ENCODE measurements around the gene GGACT. TPM values are rescaled to one million over a fixed set of nuclear protein-coding genes. Genes with fewer than 3 reads are reported as not detected.
A peak's percentile ranks its signal among the peaks of the same experiment; 100 is the strongest.
"Not testable (repeated sequence)": the region's sequence is repeated elsewhere in the genome, so short reads cannot be mapped to it uniquely, and the experiment has no call there.

GGACT gene
- total RNA-seq, 1 donor: 9.1 TPM

DNA sequence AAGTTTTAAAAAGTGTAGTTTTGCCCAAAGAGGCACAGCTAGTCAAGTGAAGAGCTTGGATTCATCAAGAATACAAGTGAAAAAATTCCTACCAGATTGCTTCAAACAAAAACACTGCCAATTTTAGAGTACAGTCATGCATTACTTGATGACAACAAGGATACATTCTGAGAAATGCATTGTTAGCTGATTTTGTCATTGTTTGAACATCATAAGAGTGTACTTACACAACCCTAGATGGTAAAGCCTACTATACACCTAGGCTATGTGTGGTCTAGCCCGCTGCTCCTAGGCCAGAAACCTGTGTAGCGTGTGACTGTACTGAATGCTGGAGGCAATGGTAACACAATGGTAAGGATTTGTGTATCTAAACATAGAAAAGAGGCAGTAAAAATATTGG is 44.9 kb upstream of the GGACT start:
- TF ChIP-seq, protein P1, sequence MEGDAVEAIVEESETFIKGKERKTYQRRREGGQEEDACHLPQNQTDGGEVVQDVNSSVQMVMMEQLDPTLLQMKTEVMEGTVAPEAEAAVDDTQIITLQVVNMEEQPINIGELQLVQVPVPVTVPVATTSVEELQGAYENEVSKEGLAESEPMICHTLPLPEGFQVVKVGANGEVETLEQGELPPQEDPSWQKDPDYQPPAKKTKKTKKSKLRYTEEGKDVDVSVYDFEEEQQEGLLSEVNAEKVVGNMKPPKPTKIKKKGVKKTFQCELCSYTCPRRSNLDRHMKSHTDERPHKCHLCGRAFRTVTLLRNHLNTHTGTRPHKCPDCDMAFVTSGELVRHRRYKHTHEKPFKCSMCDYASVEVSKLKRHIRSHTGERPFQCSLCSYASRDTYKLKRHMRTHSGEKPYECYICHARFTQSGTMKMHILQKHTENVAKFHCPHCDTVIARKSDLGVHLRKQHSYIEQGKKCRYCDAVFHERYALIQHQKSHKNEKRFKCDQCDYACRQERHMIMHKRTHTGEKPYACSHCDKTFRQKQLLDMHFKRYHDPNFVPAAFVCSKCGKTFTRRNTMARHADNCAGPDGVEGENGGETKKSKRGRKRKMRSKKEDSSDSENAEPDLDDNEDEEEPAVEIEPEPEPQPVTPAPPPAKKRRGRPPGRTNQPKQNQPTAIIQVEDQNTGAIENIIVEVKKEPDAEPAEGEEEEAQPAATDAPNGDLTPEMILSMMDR (IDR thresholded peaks at IDR 0.05; ENCODE audit: insufficient read depth, low read length): no peak
- H3K4me3 ChIP-seq (ENCODE audit: low read depth, low read length): no peak overlapping the region
- DNase-seq (ENCODE audit: low read depth): peak; percentile 94

DNA sequence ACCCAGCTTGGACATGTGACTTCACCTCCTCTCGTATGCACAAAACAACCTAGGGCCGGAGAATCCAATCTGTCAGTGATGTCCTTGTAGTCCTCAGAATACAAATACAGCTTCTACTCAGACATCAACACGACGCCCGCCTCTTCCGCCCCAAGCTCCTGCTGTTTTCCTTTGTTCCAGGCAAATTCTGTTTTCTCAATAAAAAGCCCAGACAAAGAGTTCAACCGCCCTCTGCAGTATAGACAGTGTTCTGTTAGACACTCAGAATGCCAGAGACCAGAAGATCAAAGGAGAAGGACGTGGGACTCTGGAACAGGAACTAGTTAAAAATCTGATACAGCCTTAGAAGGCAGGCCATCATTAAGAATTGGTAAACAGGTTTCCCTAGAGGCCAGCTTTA is 42.0 kb upstream of the GGACT start:
- TF ChIP-seq, protein P1 (IDR thresholded peaks at IDR 0.05; ENCODE audit: insufficient read depth, low read length): no peak
- no peak overlapping the region for H3K4me3 ChIP-seq (ENCODE audit: low read depth, low read length)
- no peak for DNase-seq (ENCODE audit: low read depth)

DNA sequence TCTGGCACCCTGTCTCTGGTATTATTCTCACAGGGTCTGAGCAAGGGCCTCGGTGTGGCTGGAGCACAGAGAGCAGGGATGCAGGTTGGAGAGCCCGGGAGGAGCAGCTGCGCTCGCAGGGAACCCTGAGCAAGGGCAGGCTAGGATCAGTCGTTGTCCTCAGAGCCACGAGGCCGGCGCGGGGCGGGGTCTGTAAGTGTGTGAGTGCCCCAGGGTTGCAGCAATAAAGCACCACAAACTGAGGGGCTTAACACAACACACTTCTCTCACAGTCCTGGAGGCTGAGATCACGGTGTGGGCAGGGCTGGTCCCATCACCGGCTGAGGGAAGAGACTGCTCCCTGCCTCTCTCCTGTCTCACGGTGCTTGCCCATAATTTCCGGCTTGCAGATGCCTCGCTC is 38.5 kb upstream of the GGACT start:
- TF ChIP-seq, protein P1 (IDR thresholded peaks at IDR 0.05; ENCODE audit: insufficient read depth, low read length): no peak
- no peak overlapping the region for H3K4me3 ChIP-seq (ENCODE audit: low read depth, low read length)
- DNase-seq (ENCODE audit: low read depth): no peak

DNA sequence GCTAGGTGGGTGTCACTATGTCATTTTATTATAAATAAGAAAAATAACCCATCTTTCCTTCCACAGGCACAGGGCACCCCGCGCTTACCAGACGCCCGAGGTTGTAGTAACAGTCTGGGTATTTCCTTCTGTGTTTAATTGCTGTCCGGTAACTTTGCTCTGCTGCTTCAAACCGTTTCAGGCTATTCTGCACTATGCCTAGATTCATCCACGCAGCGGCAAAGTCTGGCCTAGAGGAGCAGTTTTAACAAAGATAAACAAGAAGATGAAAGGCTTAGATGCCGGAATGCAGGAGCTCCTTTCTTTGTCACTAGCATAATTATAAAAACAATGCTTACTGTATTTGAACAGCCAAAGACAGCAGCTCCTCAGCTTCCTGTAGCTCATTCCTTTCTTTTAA is 36.9 kb upstream of the GGACT start:
- H3K4me3 ChIP-seq (ENCODE audit: low read depth, low read length): no peak overlapping the region
- TF ChIP-seq, protein P1 (IDR thresholded peaks at IDR 0.05; ENCODE audit: insufficient read depth, low read length): no peak
- no peak for DNase-seq (ENCODE audit: low read depth)

DNA sequence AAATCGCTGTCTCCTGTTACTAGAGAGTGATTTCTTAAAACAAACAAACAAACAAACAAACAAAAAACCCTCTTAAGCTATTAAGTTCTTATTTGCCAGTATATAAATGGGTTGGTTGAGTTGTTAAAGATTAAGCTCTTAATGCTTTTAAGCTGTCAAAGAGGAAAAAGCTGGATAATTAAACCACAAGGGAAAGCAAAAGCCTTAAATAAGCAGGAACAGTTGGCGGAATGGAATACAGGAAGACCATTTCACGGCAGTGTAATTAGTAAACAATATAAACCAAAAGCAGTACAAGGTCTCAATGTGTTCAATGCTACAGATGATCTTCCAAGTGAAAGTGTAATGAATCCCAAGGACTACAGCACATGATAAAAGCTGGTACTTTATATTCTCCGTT is 32.2 kb upstream of the GGACT start:
- no peak for DNase-seq (ENCODE audit: low read depth)
- TF ChIP-seq, protein P1 (IDR thresholded peaks at IDR 0.05; ENCODE audit: insufficient read depth, low read length): no peak
- H3K4me3 ChIP-seq (ENCODE audit: low read depth, low read length): no peak overlapping the region

DNA sequence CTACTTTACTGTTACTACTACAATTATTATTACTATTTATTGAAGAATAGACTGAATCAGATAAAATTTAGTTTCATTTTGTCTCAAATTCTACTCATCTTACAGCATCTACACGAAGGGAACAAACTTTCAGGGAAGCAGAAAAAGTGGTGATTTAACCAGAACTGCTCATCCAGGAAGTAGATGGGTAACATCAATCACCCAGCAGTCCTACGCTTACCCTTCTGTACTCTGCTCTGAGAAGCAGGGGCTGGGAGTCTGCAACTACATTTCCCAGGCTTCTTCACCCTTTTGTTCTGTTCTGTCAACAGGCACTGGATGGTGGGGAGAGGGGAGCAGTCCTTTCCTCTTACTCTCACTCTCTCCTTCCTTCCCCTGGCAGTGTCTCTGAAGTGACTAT is 31.4 kb upstream of the GGACT start:
- no peak for DNase-seq (ENCODE audit: low read depth)
- TF ChIP-seq, protein P1 (IDR thresholded peaks at IDR 0.05; ENCODE audit: insufficient read depth, low read length): no peak
- no peak overlapping the region for H3K4me3 ChIP-seq (ENCODE audit: low read depth, low read length)

DNA sequence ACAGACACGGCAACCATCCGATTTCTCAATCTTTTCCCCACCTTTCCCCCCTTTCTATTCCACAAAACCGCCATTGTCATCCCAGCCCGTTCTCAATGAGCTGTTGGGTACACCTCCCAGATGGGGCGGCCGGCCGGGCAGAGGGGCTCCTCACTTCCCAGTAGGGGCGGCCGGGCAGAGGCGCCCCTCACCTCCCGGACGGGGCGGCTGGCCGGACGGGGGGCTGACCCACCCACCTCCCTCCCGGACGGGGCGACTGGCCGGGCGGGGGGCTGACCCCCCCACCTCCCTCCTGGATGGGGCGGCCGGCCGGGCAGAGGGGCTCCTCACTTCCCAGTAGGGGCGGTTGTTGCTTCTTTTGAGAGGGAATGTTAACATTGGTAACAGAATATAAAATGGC is 30.3 kb upstream of the GGACT start:
- not testable (repeated sequence) for H3K4me3 ChIP-seq (ENCODE audit: low read depth, low read length); DNase-seq (ENCODE audit: low read depth)
